NCI-H748 (cell line): ENCODE measurements around the gene FBXW8.

Source experiments
- DNase-seq: peaks from one replicate; lab custom pipeline; 2025; ENCODE audit not compliant: unreplicated experiment; lab: John Stamatoyannopoulos, UW

The FBXW8 gene

DNA sequence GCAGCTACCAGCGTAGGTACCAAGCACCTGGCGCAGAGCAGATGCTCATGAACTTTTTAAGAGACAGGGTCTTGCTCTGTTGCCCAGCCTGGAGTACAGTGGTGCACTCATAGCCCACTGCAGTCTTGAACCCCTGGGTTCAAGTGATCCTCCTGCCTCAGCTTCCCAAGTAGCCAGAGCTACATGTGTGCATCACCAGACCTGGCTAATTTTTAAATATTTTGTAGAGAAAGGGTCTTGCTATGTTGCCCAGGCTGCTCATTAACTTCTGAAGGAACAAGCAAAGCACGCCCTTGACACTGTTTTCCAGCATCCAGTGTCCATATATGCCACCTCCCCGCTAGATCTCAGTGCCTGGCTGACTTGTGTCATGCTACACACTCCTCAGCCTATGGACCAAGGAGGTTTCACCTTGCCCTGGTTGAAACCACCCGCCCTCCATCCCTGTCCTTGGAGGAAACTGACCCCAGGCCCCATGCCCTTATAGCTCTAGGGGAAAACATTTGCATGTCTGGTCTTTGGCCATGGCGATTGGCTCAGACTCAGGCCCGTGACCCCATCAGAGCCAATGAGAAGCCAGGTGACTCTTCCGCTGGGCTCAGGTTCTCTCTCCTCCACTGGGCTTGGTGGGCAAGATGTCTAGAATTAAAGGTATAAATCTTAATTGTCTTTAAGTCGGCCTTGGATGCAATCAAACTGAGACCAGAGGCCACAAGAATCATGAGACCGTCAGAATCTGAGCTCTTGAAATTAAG is 162.2 kb downstream of the FBXW8 start:
- no peak for DNase-seq

DNA sequence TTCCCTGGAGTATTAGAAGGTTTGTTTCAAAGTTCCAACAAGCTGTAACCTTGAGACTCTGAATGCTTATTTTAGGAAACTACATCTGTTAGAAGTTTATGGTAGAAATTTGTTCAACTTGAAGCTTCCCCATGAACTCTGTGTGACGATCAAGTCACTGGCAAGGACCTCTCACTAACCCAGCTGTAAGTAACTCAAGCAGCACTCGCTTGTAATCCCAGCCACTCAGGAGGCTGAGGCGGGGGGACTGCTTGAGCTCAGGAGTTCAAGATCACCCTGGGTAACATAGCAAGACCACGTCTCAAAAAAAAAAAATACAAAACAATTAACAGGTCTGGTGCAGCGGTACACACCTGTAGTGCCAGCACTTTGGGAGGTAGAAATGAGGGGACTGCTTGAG is 162.9 kb downstream of the FBXW8 start:
- no peak for DNase-seq

DNA sequence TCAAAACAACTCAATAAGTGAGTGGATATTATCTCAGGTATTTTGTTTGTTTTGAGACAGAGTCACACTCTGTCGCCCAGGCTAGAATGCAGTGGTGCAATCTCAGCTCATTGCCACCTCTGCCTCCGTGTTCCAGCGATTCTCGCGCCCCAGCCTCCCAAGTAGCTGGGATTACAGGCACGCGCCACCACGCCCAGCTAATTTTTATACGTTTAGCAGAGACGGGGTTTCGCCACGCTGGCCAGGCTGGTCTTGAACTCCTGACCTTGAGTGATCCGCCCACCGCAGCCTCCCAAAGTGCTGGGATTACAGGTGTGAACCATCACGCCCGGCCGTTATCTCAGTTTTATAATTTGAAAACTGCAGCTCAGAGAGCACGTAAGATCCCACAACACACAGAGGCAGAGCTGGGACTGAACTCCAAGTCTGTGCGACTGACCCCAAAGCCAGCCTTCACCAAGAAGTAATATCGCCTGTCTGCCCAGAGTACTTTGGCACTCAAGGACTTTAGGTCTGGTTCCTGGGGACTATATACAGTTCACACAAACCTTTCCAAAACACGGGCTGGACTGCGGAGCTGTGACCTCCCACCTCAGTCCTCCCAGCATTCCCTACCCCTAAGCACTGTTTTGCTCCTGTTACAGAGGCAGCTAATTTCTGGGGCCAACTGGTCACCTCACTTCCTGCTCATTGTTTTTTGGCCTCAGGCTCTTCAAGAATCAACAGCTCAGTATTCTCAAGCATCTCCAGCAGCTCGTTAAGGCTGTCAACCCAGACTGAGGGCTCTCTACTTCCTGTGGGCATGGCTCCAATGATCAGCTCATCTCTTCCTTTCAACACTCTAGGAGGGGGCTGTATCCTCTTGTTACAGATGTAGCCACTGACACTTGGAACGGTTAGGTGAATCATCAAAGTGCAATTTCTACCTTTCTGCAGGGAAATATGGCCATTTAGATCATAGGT is 165.9 kb downstream of the FBXW8 start:
- no peak for DNase-seq

DNA sequence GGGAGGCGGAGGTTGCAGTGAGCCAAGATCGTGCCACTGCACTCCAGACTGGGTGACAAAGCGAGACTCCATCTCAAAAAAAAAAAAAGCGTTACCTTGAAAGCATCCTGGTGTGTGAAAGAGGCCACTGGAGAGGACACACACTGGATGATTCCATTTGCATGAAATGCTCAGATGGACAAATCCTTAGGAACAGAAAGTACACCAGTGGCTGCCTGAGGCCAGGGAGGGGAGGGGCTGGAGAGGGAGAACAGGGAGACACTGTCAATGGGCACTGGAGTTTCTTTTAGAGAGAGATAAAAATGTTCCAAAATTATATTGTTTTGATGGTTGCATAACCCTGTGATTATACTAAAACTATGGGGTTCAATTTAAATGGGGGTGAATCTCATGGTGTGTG is 168.7 kb downstream of the FBXW8 start:
- no peak for DNase-seq

DNA sequence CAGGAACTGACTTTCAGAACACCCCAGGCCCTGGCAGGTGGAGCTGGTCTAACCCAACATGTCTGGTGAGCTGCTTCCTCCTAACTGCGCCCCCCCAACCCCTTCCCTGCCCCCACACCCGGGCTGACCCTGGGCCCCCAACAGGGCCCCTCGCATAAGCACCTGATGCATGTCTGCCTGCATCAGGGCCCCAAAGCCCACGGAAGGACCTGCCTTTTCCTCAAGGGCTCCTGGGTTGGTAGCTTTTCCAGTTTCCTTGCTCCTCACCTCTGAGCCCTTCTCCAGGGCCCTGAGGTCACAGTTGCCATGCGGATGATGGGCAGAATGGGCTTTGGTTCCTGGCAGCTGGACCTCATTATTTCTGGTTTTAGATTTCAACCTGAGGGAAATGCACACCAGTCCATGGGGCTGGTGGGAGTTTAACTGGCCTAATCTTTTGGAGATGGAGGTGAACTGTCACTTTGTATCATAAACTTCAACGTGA is 170.0 kb downstream of the FBXW8 start:
- no peak for DNase-seq
